ENCODE measurements around the gene SLC25A42. TPM values are rescaled to one million over a fixed set of nuclear protein-coding genes. Genes with fewer than 3 reads are reported as not detected.

Gene SLC25A42
- total and polyA plus RNA-seq, 2 of the 13 experiments (the other 11 are each of a cell fraction or from before 2014, with no cell fraction given) = 12.8 to 18.3 TPM

- Histone ChIP-seq H3K4me1 (ENCODE audit: insufficient read depth, low read length) (peaks cover 46% of the 10 kb centered on the region), H3K4me3 (replicated peaks in 1 of 3; ENCODE audit: insufficient read depth in 1 of 3, low read depth in 2 of 3, low read length in 3 of 3) (peak overlapping the region in 1 of 3 experiments; percentile 17; a peak in 1 of 6 replicates), H3K9me3 (ENCODE audit: low read length) (no peaks in the 10 kb centered on the region), H3K4me2 (ENCODE audit: low read depth, low read length) (peak overlapping the region; percentile 41), H3K9ac (ENCODE audit: insufficient read depth, low read depth, low read length) (no peak overlapping the region), H3K36me3 (replicated peaks in 1 of 2; ENCODE audit: control insufficient read depth in 1 of 2, insufficient read depth in 2 of 2, low read length in 2 of 2) (no peaks in the 10 kb centered on the region), H4K20me1 (ENCODE audit: insufficient read depth, low read length) (no peaks in the 10 kb centered on the region), H3K27me3 (ENCODE audit: control insufficient read depth in 1 of 2, insufficient read depth in 2 of 2, low read length in 2 of 2) (no peaks in the 10 kb centered on the region), H3K79me2 (ENCODE audit: insufficient read depth, low read length) (no peaks in the 10 kb centered on the region), H3K27ac (ENCODE audit: extremely low read length, insufficient read depth, low read length) (no peak overlapping the region), H2AFZ (ENCODE audit: low read length) (no peak overlapping the region)
- 0% methylated on average over 2 of the region's 7 CpGs for WGBS (ENCODE audit: low lambda C conversion rate)
- FAIRE-seq (peak; percentile 70), DNase-seq (ENCODE audit: low spot score) (peak; percentile 75), ATAC-seq (peak; percentile 82)
- intact Hi-C loops (cut with micrococcal nuclease; ENCODE audit: unreplicated experiment) = loop anchor here (2.0 kb wide), 1 partner anchor 14 kb away; no protein-coding TSS in a partner anchor
- no TSS peak for BruUV-seq (replicated peaks)
- in situ Hi-C loops (cut with HindIII; ENCODE audit: extremely low pct_ligation_motif_present, low pct_unique_long_range_greater_than_20kb) = loop anchor here (5.0 kb wide), 1 partner anchor 56 kb away; no protein-coding TSS in a partner anchor
- CTCF ChIA-PET (ENCODE audit: low intra/inter-chr PET ratio, low total read pairs) = interaction anchor here (1.1 to 2.4 kb wide), 2 partner anchors 26 to 59 kb away, joined by 4 to 22 read pairs; no protein-coding TSS in a partner anchor
- POLR2A ChIA-PET = no interaction called here
- TF ChIP-seq CTCF (CRISPR knock-in tag; IDR thresholded peaks at IDR 0.05) = peak; percentile 69
- no peak for TF ChIP-seq CREBL2 (CRISPR knock-in tag; IDR thresholded peaks at IDR 0.05; ENCODE audit: borderline replicate concordance)
- TF ChIP-seq ZFX (CRISPR knock-in tag; IDR thresholded peaks at IDR 0.05; ENCODE audit: low read depth) = peak; percentile 41; the same call in 1 of the 2 replicates
- TF ChIP-seq BHLHE40 (IDR thresholded peaks at IDR 0.05; ENCODE audit: low read length) = peak; percentile 50; the same call in 1 of the 2 replicates
- TF ChIP-seq, protein P1, sequence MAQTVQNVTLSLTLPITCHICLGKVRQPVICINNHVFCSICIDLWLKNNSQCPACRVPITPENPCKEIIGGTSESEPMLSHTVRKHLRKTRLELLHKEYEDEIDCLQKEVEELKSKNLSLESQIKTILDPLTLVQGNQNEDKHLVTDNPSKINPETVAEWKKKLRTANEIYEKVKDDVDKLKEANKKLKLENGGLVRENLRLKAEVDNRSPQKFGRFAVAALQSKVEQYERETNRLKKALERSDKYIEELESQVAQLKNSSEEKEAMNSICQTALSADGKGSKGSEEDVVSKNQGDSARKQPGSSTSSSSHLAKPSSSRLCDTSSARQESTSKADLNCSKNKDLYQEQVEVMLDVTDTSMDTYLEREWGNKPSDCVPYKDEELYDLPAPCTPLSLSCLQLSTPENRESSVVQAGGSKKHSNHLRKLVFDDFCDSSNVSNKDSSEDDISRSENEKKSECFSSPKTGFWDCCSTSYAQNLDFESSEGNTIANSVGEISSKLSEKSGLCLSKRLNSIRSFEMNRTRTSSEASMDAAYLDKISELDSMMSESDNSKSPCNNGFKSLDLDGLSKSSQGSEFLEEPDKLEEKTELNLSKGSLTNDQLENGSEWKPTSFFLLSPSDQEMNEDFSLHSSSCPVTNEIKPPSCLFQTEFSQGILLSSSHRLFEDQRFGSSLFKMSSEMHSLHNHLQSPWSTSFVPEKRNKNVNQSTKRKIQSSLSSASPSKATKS (CRISPR knock-in tag; IDR thresholded peaks at IDR 0.05) = no peak
- TF ChIP-seq, protein P2, sequence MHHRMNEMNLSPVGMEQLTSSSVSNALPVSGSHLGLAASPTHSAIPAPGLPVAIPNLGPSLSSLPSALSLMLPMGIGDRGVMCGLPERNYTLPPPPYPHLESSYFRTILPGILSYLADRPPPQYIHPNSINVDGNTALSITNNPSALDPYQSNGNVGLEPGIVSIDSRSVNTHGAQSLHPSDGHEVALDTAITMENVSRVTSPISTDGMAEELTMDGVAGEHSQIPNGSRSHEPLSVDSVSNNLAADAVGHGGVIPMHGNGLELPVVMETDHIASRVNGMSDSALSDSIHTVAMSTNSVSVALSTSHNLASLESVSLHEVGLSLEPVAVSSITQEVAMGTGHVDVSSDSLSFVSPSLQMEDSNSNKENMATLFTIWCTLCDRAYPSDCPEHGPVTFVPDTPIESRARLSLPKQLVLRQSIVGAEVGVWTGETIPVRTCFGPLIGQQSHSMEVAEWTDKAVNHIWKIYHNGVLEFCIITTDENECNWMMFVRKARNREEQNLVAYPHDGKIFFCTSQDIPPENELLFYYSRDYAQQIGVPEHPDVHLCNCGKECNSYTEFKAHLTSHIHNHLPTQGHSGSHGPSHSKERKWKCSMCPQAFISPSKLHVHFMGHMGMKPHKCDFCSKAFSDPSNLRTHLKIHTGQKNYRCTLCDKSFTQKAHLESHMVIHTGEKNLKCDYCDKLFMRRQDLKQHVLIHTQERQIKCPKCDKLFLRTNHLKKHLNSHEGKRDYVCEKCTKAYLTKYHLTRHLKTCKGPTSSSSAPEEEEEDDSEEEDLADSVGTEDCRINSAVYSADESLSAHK (CRISPR knock-in tag; IDR thresholded peaks at IDR 0.05; ENCODE audit: borderline replicate concordance) = no peak
- TF ChIP-seq, protein P3, sequence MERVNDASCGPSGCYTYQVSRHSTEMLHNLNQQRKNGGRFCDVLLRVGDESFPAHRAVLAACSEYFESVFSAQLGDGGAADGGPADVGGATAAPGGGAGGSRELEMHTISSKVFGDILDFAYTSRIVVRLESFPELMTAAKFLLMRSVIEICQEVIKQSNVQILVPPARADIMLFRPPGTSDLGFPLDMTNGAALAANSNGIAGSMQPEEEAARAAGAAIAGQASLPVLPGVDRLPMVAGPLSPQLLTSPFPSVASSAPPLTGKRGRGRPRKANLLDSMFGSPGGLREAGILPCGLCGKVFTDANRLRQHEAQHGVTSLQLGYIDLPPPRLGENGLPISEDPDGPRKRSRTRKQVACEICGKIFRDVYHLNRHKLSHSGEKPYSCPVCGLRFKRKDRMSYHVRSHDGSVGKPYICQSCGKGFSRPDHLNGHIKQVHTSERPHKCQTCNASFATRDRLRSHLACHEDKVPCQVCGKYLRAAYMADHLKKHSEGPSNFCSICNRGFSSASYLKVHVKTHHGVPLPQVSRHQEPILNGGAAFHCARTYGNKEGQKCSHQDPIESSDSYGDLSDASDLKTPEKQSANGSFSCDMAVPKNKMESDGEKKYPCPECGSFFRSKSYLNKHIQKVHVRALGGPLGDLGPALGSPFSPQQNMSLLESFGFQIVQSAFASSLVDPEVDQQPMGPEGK (CRISPR knock-in tag; IDR thresholded peaks at IDR 0.05) = peak; percentile 27; the same call in 1 of the 2 replicates
These were observed 49.3 kb downstream of the SLC25A42 start for GRCh38 chr19:19113040-19113626.

All from HepG2 (cell line).